Astrocyte (in vitro differentiated cells and primary cell): ENCODE measurements around the gene DKKL1.

Experiments used
- CTCF ChIP-seq: IDR thresholded peaks from 2 replicates; pipeline ENCODE4 v1.5.1; 2011; ENCODE audit warnings: low read depth, mild to moderate bottlenecking, inconsistent platforms, low read length, moderate library complexity; ENCODE audit not compliant: insufficient read depth
- EZH2 ChIP-seq: IDR thresholded peaks from 2 replicates; pipeline ENCODE4 v1.6.1; 2012; ENCODE audit warnings: mild to moderate bottlenecking, low read length, inconsistent platforms; ENCODE audit not compliant: insufficient read depth

- no peak for TF ChIP-seq CTCF
- no peak for TF ChIP-seq EZH2
Measured at GRCh38 chr19:49395581-49396407, 32.1 kb downstream of the DKKL1 start.
